Cerebellar nuclear complex (tissue), 1 donor: ENCODE measurements around the gene LBHD2.

Experiments
- DNase-seq, 2 experiments: peaks; one replicate each; lab custom pipeline; 2025; lab: John Stamatoyannopoulos, UW

LBHD2 gene

GRCh38 chr14:103090481-103091020, 6.5 kb downstream of the LBHD2 start:
- DNase-seq, result no peak

- no peak for DNase-seq
Measured at GRCh38 chr14:103091041-103091882, 7.3 kb downstream of the LBHD2 start.

- no peak for DNase-seq
Measured at GRCh38 chr14:103091883-103092222, 7.8 kb downstream of the LBHD2 start.

- DNase-seq, result no peak
Measured at GRCh38 chr14:103093856-103094405, 9.9 kb downstream of the LBHD2 start.

GRCh38 chr14:103094406-103095209, 10.6 kb downstream of the LBHD2 start, which contains the start of gene EXOC3L4:
Gene EXOC3L4, plus strand, starts transcription at chr14:103094725. Its CDS starts 5,495 bp downstream, at chr14:103100220.
- DNase-seq, result no peak

GRCh38 chr14:103095210-103095778, 11.3 kb downstream of the LBHD2 start:
- DNase-seq, result no peak

GRCh38 chr14:103096387-103096786, 12.4 kb downstream of the LBHD2 start:
- DNase-seq, result no peak

- DNase-seq, result no peak
Measured at GRCh38 chr14:103097244-103097993, 13.4 kb downstream of the LBHD2 start.

GRCh38 chr14:103097994-103098957, 14.3 kb downstream of the LBHD2 start:
- DNase-seq, result no peak

- no peak for DNase-seq
Measured at GRCh38 chr14:103099081-103099732, 15.2 kb downstream of the LBHD2 start.

- no peak for DNase-seq
Measured at GRCh38 chr14:103099733-103100280, 15.8 kb downstream of the LBHD2 start.

- DNase-seq, result no peak
Measured at GRCh38 chr14:103100281-103101121, 16.5 kb downstream of the LBHD2 start.

GRCh38 chr14:103101257-103101962, 17.4 kb downstream of the LBHD2 start:
- no peak for DNase-seq

- no peak for DNase-seq
Measured at GRCh38 chr14:103101963-103102688, 18.1 kb downstream of the LBHD2 start.

GRCh38 chr14:103102689-103103260, 18.8 kb downstream of the LBHD2 start:
- DNase-seq, result no peak

GRCh38 chr14:103103461-103104388, 19.7 kb downstream of the LBHD2 start:
- no peak for DNase-seq
